SK-N-MC (cell line): ENCODE results near the gene IL20RA.
A peak's percentile ranks its signal among the peaks of the same experiment; 100 is the strongest.
"Not testable (repeated sequence)": the region's sequence is repeated elsewhere in the genome, so short reads cannot be mapped to it uniquely, and the experiment has no call there.

ENCODE experiments used
- DNase-seq: peaks from one replicate; pipeline ENCODE4 v3.0.0-alpha.2; 2011; ENCODE audit warnings: low read depth, low spot score
- H3K27ac ChIP-seq: fragments of 200-600 bp; sonication (generic); 2 replicates; pipeline ENCODE4 v1.5.1; 2016; ENCODE audit warnings: mixed run types
- H3K36me3 ChIP-seq: fragments of 200-600 bp; sonication (generic); 2 replicates; pipeline ENCODE4 v1.6.1; 2017; ENCODE audit warnings: antibody characterized with exemption, low read length, mixed read lengths; ENCODE audit not compliant: insufficient read depth
- H3K4me3 ChIP-seq: fragments of 200-600 bp; sonication (generic); 2 replicates; pipeline ENCODE4 v1.5.1; 2016
- H3K9ac ChIP-seq: fragments of 200-600 bp; sonication (generic); 2 replicates; pipeline ENCODE4 v1.8.0; 2017; ENCODE audit warnings: mixed run types, mixed read lengths; ENCODE audit not compliant: insufficient read length
- H3K9me3 ChIP-seq: fragments of 200-600 bp; sonication (generic); 2 replicates; pipeline ENCODE4 v1.6.1; 2017; ENCODE audit warnings: low read depth, mild to moderate bottlenecking, antibody characterized with exemption, low read length, moderate library complexity, mixed read lengths
- EZH2 ChIP-seq: fragments of 200-600 bp; sonication (generic); IDR thresholded peaks from one replicate; pipeline ENCODE4 v1.6.1; 2017; ENCODE audit warnings: antibody characterized with exemption
- FOXP2 ChIP-seq: optimal IDR thresholded peaks from 2 replicates; pipeline ENCODE3; 2011; ENCODE audit warnings: mild to moderate bottlenecking, moderate library complexity; ENCODE audit not compliant: insufficient read depth; ENCODE audit errors: extremely low read length, control extremely low read depth
- POLR2AphosphoS5 ChIP-seq: IDR thresholded peaks from 2 replicates; pipeline ENCODE4 v1.6.1; 2012; ENCODE audit warnings: mild to moderate bottlenecking, low read depth, low read length, borderline replicate concordance

Gene IL20RA

DNA sequence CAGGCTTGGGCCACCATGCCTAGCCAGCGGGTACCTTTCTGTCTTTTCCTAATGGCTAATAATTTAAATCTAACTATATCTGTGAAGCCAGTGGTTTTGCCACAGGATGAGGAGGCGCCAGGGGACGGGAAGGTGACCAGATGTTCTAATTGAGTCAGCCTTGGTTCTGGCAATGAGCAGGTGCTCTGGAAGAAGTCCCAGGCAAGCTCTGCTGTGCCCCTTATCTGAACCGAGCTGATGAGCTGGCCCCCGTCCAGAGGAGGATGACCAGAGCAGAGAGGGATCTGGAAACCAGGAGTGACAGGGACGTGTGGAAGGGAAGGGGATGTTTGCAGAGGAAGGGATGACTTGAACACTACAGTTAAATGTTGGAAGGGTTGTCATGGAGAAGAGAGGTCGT lies 75.9 kb downstream of the IL20RA start:
- H3K9ac ChIP-seq: no peak overlapping the region
- no peak overlapping the region for H3K27ac ChIP-seq
- TF ChIP-seq EZH2: no peak
- TF ChIP-seq POLR2AphosphoS5: no peak
- no peak for TF ChIP-seq FOXP2
- no peaks in the 10 kb centered on the region for H3K9me3 ChIP-seq
- no peak for DNase-seq
- no peaks in the 10 kb centered on the region for H3K36me3 ChIP-seq
- no peak overlapping the region for H3K4me3 ChIP-seq

GRCh38 chr6:136967876-136968752 lies 76.7 kb downstream of the IL20RA start:
- TF ChIP-seq POLR2AphosphoS5 (no peak), FOXP2 (no peak), EZH2 (no peak)

DNA sequence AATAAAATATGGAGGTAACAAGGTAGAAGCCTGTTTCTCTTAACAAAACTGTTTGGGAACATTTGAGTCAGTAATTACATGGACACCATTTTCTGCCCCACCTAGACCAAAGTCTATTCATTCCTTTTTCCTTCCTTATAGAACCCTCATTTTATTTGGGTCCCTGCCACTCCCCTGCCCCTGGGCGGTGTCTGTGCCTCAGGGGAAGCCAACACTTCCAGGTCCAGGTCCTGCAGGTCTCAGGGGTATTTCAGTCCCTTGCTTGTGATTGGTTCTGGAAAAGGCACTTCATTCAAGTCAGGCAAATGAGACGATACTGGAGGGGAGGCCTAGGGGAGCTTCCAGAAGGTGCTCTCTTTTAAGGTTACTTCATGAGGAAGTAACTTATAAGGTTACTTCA lies 80.4 kb downstream of the IL20RA start:
- no peaks in the 10 kb centered on the region for H3K9me3 ChIP-seq
- TF ChIP-seq EZH2: no peak
- TF ChIP-seq FOXP2: no peak
- no peak for TF ChIP-seq POLR2AphosphoS5
- H3K36me3 ChIP-seq: no peaks in the 10 kb centered on the region
- no peak for DNase-seq
- no peak overlapping the region for H3K4me3 ChIP-seq
- no peak overlapping the region for H3K9ac ChIP-seq
- H3K27ac ChIP-seq: no peak overlapping the region

More at GRCh38 chr6:136967876-136968752, 76.7 kb downstream of the IL20RA start:
- Histone ChIP-seq H3K9me3 (no peaks in the 10 kb centered on the region), H3K9ac (no peak overlapping the region), H3K36me3 (no peaks in the 10 kb centered on the region), H3K4me3 (peak overlapping the region; percentile 21; the same call in 1 of the 2 replicates), H3K27ac (no peak overlapping the region)
- peak; percentile 16 for DNase-seq

GRCh38 chr6:136963259-136963658 lies 81.5 kb downstream of the IL20RA start:
- no peaks in the 10 kb centered on the region for H3K36me3 ChIP-seq
- no peak overlapping the region for H3K27ac ChIP-seq
- H3K9me3 ChIP-seq: no peaks in the 10 kb centered on the region
- DNase-seq: no peak
- TF ChIP-seq POLR2AphosphoS5 (no peak), FOXP2 (no peak)
- no peak overlapping the region for H3K9ac ChIP-seq
- H3K4me3 ChIP-seq: no peak overlapping the region

DNA sequence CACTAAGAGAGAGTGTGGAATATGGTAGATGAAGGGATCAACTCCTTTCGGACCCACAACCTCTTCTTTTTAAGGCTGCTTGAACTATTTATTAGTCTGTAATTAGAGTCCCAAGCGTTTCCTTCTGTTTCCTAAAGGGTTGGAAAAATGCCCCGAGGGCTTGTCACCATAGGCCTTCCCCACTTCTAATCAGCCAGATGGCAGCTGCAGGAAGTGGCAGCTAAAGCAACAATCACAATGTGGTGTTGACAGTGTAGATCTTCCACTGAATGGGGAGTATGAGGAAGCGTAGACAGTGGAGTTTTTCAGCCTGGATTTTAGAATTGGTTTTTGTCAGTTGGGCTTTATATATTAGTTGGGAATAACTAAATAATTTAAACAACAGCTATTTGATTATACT lies 82.1 kb downstream of the IL20RA start:
- DNase-seq: peak; percentile 61
- no peaks in the 10 kb centered on the region for H3K36me3 ChIP-seq
- no peaks in the 10 kb centered on the region for H3K9me3 ChIP-seq
- H3K4me3 ChIP-seq: peak overlapping the region; percentile 2; the same call in 1 of the 2 replicates
- no peak overlapping the region for H3K27ac ChIP-seq
- no peak overlapping the region for H3K9ac ChIP-seq
- peak; percentile 29 for TF ChIP-seq FOXP2
- TF ChIP-seq EZH2: no peak
- peak; percentile 39; the same call in 1 of the 2 replicates for TF ChIP-seq POLR2AphosphoS5

GRCh38 chr6:136961848-136962247 lies 82.9 kb downstream of the IL20RA start:
- Histone ChIP-seq H3K9me3 (no peaks in the 10 kb centered on the region), H3K36me3 (no peaks in the 10 kb centered on the region), H3K9ac (no peak overlapping the region), H3K27ac (no peak overlapping the region), H3K4me3 (no peak overlapping the region)
- DNase-seq: no peak
- no peak for TF ChIP-seq FOXP2
- no peak for TF ChIP-seq POLR2AphosphoS5
- no peak for TF ChIP-seq EZH2

- Histone ChIP-seq H3K36me3 (no peaks in the 10 kb centered on the region), H3K9ac (no peak overlapping the region), H3K9me3 (no peaks in the 10 kb centered on the region), H3K27ac (no peak overlapping the region), H3K4me3 (no peak overlapping the region)
- DNase-seq: no peak
- TF ChIP-seq FOXP2 (no peak), POLR2AphosphoS5 (no peak), EZH2 (no peak)
These were observed 84.0 kb downstream of the IL20RA start for GRCh38 chr6:136960781-136961180.

- H3K27ac ChIP-seq, H3K36me3 ChIP-seq, H3K9me3 ChIP-seq, DNase-seq, H3K9ac ChIP-seq, H3K4me3 ChIP-seq: not testable (repeated sequence)
These were observed 84.8 kb downstream of the IL20RA start for GRCh38 chr6:136959935-136960334.

- no peak for DNase-seq
- no peaks in the 10 kb centered on the region for H3K36me3 ChIP-seq
- no peaks in the 10 kb centered on the region for H3K9me3 ChIP-seq
- no peak overlapping the region for H3K9ac ChIP-seq
- no peak overlapping the region for H3K4me3 ChIP-seq
- TF ChIP-seq EZH2: no peak
- no peak for TF ChIP-seq FOXP2
- TF ChIP-seq POLR2AphosphoS5: no peak
- no peak overlapping the region for H3K27ac ChIP-seq
These were observed 85.3 kb downstream of the IL20RA start for GRCh38 chr6:136959471-136959891.
